Measurements from ENCODE around the gene LRRC58. TPM values are rescaled to one million over a fixed set of nuclear protein-coding genes. Genes with fewer than 3 reads are reported as not detected.
"Not testable (repeated sequence)": the region's sequence is repeated elsewhere in the genome, so short reads cannot be mapped to it uniquely, and the experiment has no call there.

The LRRC58 gene
- total RNA-seq, 2 experiments from 2014 or later = 20.7 to 22.2 TPM

GRCh38 chr3:120339362-120339761 is 9.8 kb downstream of the LRRC58 start:
- Mint-ChIP-seq H3K36me3 (ENCODE audit: low read depth) (peaks cover 54% of the 10 kb centered on the region), H3K4me1 (peaks cover 42% of the 10 kb centered on the region), H3K4me3 (no peak overlapping the region), H3K27me3 (no peaks in the 10 kb centered on the region), H3K9me3 (ENCODE audit: low read depth) (no peaks in the 10 kb centered on the region), H3K27ac (no peak overlapping the region)
- CTCF ChIA-PET = interaction anchor here (1.4 kb wide), 1 partner anchor 9 kb away, joined by 3 read pairs; the partner anchor contains the start of gene LRRC58
- POLR2A ChIA-PET = no interaction called here
- intact Hi-C loops (cut with DNase I, micrococcal nuclease) = no loop called here
- no peak for ATAC-seq
- DNase-seq = no peak

- H3K9me3 Mint-ChIP-seq (ENCODE audit: low read depth) = no peaks in the 10 kb centered on the region
- DNase-seq = peak; percentile 49
- ChIA-PET CTCF (interaction anchor here (1.4 kb wide), 1 partner anchor 10 kb away, joined by 8 read pairs; the partner anchor contains the start of gene LRRC58), POLR2A (no interaction called here)
- ATAC-seq = peak; percentile 90
- intact Hi-C loops (cut with DNase I, micrococcal nuclease) = no loop called here
- H3K4me3 Mint-ChIP-seq = no peak overlapping the region
- peaks cover 35% of the 10 kb centered on the region for H3K4me1 Mint-ChIP-seq
- H3K27me3 Mint-ChIP-seq = no peaks in the 10 kb centered on the region
- H3K36me3 Mint-ChIP-seq (ENCODE audit: low read depth) = peaks cover 55% of the 10 kb centered on the region
- no peak overlapping the region for H3K27ac Mint-ChIP-seq
Observed at GRCh38 chr3:120338517-120338916, 10.6 kb downstream of the LRRC58 start.

GRCh38 chr3:120332646-120333045 is 16.5 kb downstream of the LRRC58 start:
- Mint-ChIP-seq H3K4me3 (no peak overlapping the region), H3K27ac (no peak overlapping the region), H3K4me1 (peaks cover 10% of the 10 kb centered on the region), H3K36me3 (ENCODE audit: low read depth) (peaks cover 40% of the 10 kb centered on the region), H3K9me3 (ENCODE audit: low read depth) (no peaks in the 10 kb centered on the region), H3K27me3 (no peaks in the 10 kb centered on the region)
- POLR2A ChIA-PET = interaction anchor here (0.7 kb wide), 1 partner anchor 12 kb away, joined by 5 read pairs; no protein-coding TSS in a partner anchor
- intact Hi-C loops (cut with DNase I, micrococcal nuclease) = no loop called here
- no peak for DNase-seq
- CTCF ChIA-PET = no interaction called here
- no peak for ATAC-seq

GRCh38 chr3:120331076-120331475 is 18.1 kb downstream of the LRRC58 start:
- H3K27me3 Mint-ChIP-seq = no peaks in the 10 kb centered on the region
- intact Hi-C loops (cut with DNase I, micrococcal nuclease) = no loop called here

GRCh38 chr3:120326784-120327183 is 22.4 kb downstream of the LRRC58 start:
- no peak for ATAC-seq
- ChIA-PET CTCF (interaction anchor here (0.6 to 1.4 kb wide), 3 partner anchors 91 to 219 kb away, joined by 3 read pairs; no protein-coding TSS in a partner anchor), POLR2A (no interaction called here)
- H3K4me3 Mint-ChIP-seq = no peak overlapping the region
- H3K4me1 Mint-ChIP-seq = peaks cover 12% of the 10 kb centered on the region
- intact Hi-C loops (cut with DNase I, micrococcal nuclease) = no loop called here
- DNase-seq = no peak
- no peaks in the 10 kb centered on the region for H3K27me3 Mint-ChIP-seq
- H3K27ac Mint-ChIP-seq = no peak overlapping the region
- no peaks in the 10 kb centered on the region for H3K9me3 Mint-ChIP-seq (ENCODE audit: low read depth)
- H3K36me3 Mint-ChIP-seq (ENCODE audit: low read depth) = peaks cover 43% of the 10 kb centered on the region

More at GRCh38 chr3:120331076-120331475, 18.1 kb downstream of the LRRC58 start:
- ATAC-seq (no peak), DNase-seq (no peak)
- ChIA-PET POLR2A (no interaction called here), CTCF (interaction anchor here (1.4 to 2.2 kb wide), 2 partner anchors 86 to 440 kb away, joined by 3 to 7 read pairs; no protein-coding TSS in a partner anchor)
- Mint-ChIP-seq H3K36me3 (ENCODE audit: low read depth) (peaks cover 41% of the 10 kb centered on the region), H3K4me3 (no peak overlapping the region), H3K4me1 (peaks cover 6% of the 10 kb centered on the region), H3K27ac (no peak overlapping the region), H3K9me3 (ENCODE audit: low read depth) (no peaks in the 10 kb centered on the region)

- DNase-seq (no peak), ATAC-seq (peak; percentile 42)
- no peak overlapping the region for H3K27ac Mint-ChIP-seq
- H3K9me3 Mint-ChIP-seq (ENCODE audit: low read depth) = peaks cover 4% of the 10 kb centered on the region
- H3K4me3 Mint-ChIP-seq = no peak overlapping the region
- ChIA-PET CTCF (no interaction called here), POLR2A (no interaction called here)
- H3K4me1 Mint-ChIP-seq = peaks cover 10% of the 10 kb centered on the region
- H3K27me3 Mint-ChIP-seq = no peaks in the 10 kb centered on the region
- intact Hi-C loops (cut with DNase I, micrococcal nuclease) = no loop called here
- H3K36me3 Mint-ChIP-seq (ENCODE audit: low read depth) = peaks cover 41% of the 10 kb centered on the region
Observed at GRCh38 chr3:120324190-120324589, 25.0 kb downstream of the LRRC58 start.

- CTCF ChIA-PET; H3K4me3 Mint-ChIP-seq; POLR2A ChIA-PET; H3K4me1 Mint-ChIP-seq; intact Hi-C loops (cut with DNase I, micrococcal nuclease); H3K27ac Mint-ChIP-seq; H3K9me3 Mint-ChIP-seq (ENCODE audit: low read depth); H3K27me3 Mint-ChIP-seq: not testable (repeated sequence)
- ATAC-seq = peak; percentile 63
- DNase-seq = peak; percentile 31
- peaks cover 44% of the 10 kb centered on the region for H3K36me3 Mint-ChIP-seq (ENCODE audit: low read depth)
Observed at GRCh38 chr3:120323761-120324160, 25.4 kb downstream of the LRRC58 start.

GRCh38 chr3:120311863-120312794 is 37.0 kb downstream of the LRRC58 start:
- CTCF ChIA-PET = interaction anchor here (0.7 to 1.5 kb wide), 2 partner anchors 14 to 104 kb away, joined by 3 read pairs; no protein-coding TSS in a partner anchor
- intact Hi-C loops (cut with DNase I, micrococcal nuclease) = no loop called here
- peaks cover 6% of the 10 kb centered on the region for H3K27me3 Mint-ChIP-seq
- H3K4me1 Mint-ChIP-seq = peaks cover 8% of the 10 kb centered on the region
- POLR2A ChIA-PET = no interaction called here
- H3K9me3 Mint-ChIP-seq (ENCODE audit: low read depth) = peaks cover 7% of the 10 kb centered on the region
- ATAC-seq (peak; percentile 30), DNase-seq (no peak)
- peaks cover 18% of the 10 kb centered on the region for H3K36me3 Mint-ChIP-seq (ENCODE audit: low read depth)
- H3K4me3 Mint-ChIP-seq = no peak overlapping the region
- H3K27ac Mint-ChIP-seq = no peak overlapping the region

GRCh38 chr3:120306519-120307455 is 42.4 kb downstream of the LRRC58 start:
- DNase-seq (no peak), ATAC-seq (no peak)
- Mint-ChIP-seq H3K9me3 (ENCODE audit: low read depth) (no peaks in the 10 kb centered on the region), H3K27me3 (peaks cover 12% of the 10 kb centered on the region), H3K36me3 (ENCODE audit: low read depth) (peaks cover 3% of the 10 kb centered on the region), H3K4me3 (no peak overlapping the region), H3K4me1 (no peaks in the 10 kb centered on the region), H3K27ac (no peak overlapping the region)
- ChIA-PET POLR2A (no interaction called here), CTCF (no interaction called here)
- intact Hi-C loops (cut with DNase I, micrococcal nuclease) = no loop called here

- H3K9me3 Mint-ChIP-seq (ENCODE audit: low read depth) = no peaks in the 10 kb centered on the region
- peaks cover 3% of the 10 kb centered on the region for H3K36me3 Mint-ChIP-seq (ENCODE audit: low read depth)
- ChIA-PET CTCF (interaction anchor here (1.2 kb wide), 1 partner anchor 113 kb away, joined by 3 read pairs; no protein-coding TSS in a partner anchor), POLR2A (no interaction called here)
- no peak for ATAC-seq
- peaks cover 12% of the 10 kb centered on the region for H3K27me3 Mint-ChIP-seq
- H3K4me1 Mint-ChIP-seq = no peaks in the 10 kb centered on the region
- H3K4me3 Mint-ChIP-seq = no peak overlapping the region
- intact Hi-C loops (cut with DNase I, micrococcal nuclease) = no loop called here
- H3K27ac Mint-ChIP-seq = no peak overlapping the region
- DNase-seq = no peak
Observed at GRCh38 chr3:120304616-120305015, 44.5 kb downstream of the LRRC58 start.

GRCh38 chr3:120302361-120302760 is 46.8 kb downstream of the LRRC58 start:
- intact Hi-C loops (cut with DNase I, micrococcal nuclease) = no loop called here
- Mint-ChIP-seq H3K27ac (no peak overlapping the region), H3K36me3 (ENCODE audit: low read depth) (peaks cover 3% of the 10 kb centered on the region), H3K4me1 (no peaks in the 10 kb centered on the region), H3K4me3 (no peak overlapping the region), H3K9me3 (ENCODE audit: low read depth) (no peaks in the 10 kb centered on the region), H3K27me3 (peaks cover 9% of the 10 kb centered on the region)
- DNase-seq = no peak
- ChIA-PET POLR2A (no interaction called here), CTCF (no interaction called here)
- ATAC-seq = no peak

Measured in activated CD4-positive, alpha-beta T cell treated with anti-CD3 and anti-CD28 coated beads for 36 hours (primary cell).